ENCODE results near the gene MAS1. TPM values are rescaled to one million over a fixed set of nuclear protein-coding genes. Genes with fewer than 3 reads are reported as not detected.

MAS1 gene
- total RNA-seq, 1 donor from 2014 or later = not detected

- no peak overlapping the region for H3K4me3 ChIP-seq
- H3K4me1 ChIP-seq = peaks cover 8 to 41% of the 10 kb centered on the region in 2 donors
- H3K27me3 ChIP-seq = no peaks in the 10 kb centered on the region
- intact Hi-C loops (cut with DNase I) = loop anchor here (5.0 kb wide), 1 partner anchor 53 kb away; no protein-coding TSS in a partner anchor
- H3K27ac ChIP-seq = peak overlapping the region; percentile 49 to 66
- H3K9me3 ChIP-seq = no peaks in the 10 kb centered on the region
- TF ChIP-seq CTCF (IDR thresholded peaks at IDR 0.05) = no peak
- DNase-seq (ENCODE audit: low spot score in 2 of 2) = no peak
- no peaks in the 10 kb centered on the region for H3K36me3 ChIP-seq
Measured at GRCh38 chr6:159935633-159936032, 44.8 kb downstream of the MAS1 start.

- peaks cover 6 to 29% of the 10 kb centered on the region in 2 donors for H3K4me1 ChIP-seq
- H3K9me3 ChIP-seq = peaks cover 0 to 6% of the 10 kb centered on the region in 2 donors
- H3K27ac ChIP-seq = peak overlapping the region; percentile 54 to 67
- no peaks in the 10 kb centered on the region for H3K27me3 ChIP-seq
- DNase-seq (ENCODE audit: low spot score in 2 of 2) = peak in 1 of 2 donors; percentile 74
- no peaks in the 10 kb centered on the region for H3K36me3 ChIP-seq
- intact Hi-C loops (cut with DNase I) = loop anchor here (5.0 kb wide), 2 partner anchors 57 to 247 kb away; partner anchors contain the start of gene SOD2
- TF ChIP-seq CTCF (IDR thresholded peaks at IDR 0.05) = no peak
- no peak overlapping the region for H3K4me3 ChIP-seq
Measured at GRCh38 chr6:159939591-159940016, 48.8 kb downstream of the MAS1 start.

Other genes with a start within 250 kb of the MAS1 start
- 205 TPM for gene SOD2, start 197.7 kb upstream of the MAS1 start, total RNA-seq
- gene WTAP, start 163.5 kb upstream of the MAS1 start, total RNA-seq = 44.6 TPM
- gene ACAT2, start 128.9 kb upstream of the MAS1 start, total RNA-seq = 0.85 TPM
- 46.7 TPM for gene TCP1, start 101.4 kb upstream of the MAS1 start, total RNA-seq
- gene MRPL18, start 100.5 kb upstream of the MAS1 start, total RNA-seq = 119 TPM
- gene PNLDC1, start 90.7 kb upstream of the MAS1 start, total RNA-seq = not detected
- 104 TPM for gene IGF2R, start 78.1 kb downstream of the MAS1 start, total RNA-seq
- gene SLC22A1, start 230.8 kb downstream of the MAS1 start, total RNA-seq = not detected